ENCODE data around the gene PCOLCE2.

- TF ChIP-seq CTCF (IDR thresholded peaks at IDR 0.05) (no peak), EZH2 (IDR thresholded peaks at IDR 0.05) (no peak), EZH2phosphoT487 (IDR thresholded peaks at IDR 0.05) (no peak)
These were observed 42.3 kb upstream of the PCOLCE2 start for GRCh38 chr3:142931222-142931621.
